ENCODE data around the gene TARBP1.

TARBP1 gene

GRCh38 chr1:234345237-234345636 is 133.7 kb downstream of the TARBP1 start:
- DNase-seq (ENCODE audit: low read depth) = no peak

- DNase-seq (ENCODE audit: low read depth) = no peak
Observed at GRCh38 chr1:234342774-234343173, 136.2 kb downstream of the TARBP1 start.

Measured in stimulated activated CD8-positive, alpha-beta memory T cell treated with anti-CD3 and anti-CD28 coated beads, Interleukin-15, amount 100 ng/mL, for 24 hours (primary cell).